CD4-positive, alpha-beta T cell treated with Interleukin-12 subunit alpha and Interleukin-12 subunit beta, for 1 hour (primary cell): ENCODE measurements around the gene DNAJB6.
"Not testable (repeated sequence)": the region's sequence is repeated elsewhere in the genome, so short reads cannot be mapped to it uniquely, and the experiment has no call there.

Source experiments
- DNase-seq: peaks from one replicate; pipeline ENCODE4 v3.0.0-alpha.2; 2020

The DNAJB6 gene

GRCh38 chr7:157445246-157445955 is 108.6 kb downstream of the DNAJB6 start:
- no peak for DNase-seq

- no peak for DNase-seq
Observed at GRCh38 chr7:157445956-157446295, 109.1 kb downstream of the DNAJB6 start.

DNA sequence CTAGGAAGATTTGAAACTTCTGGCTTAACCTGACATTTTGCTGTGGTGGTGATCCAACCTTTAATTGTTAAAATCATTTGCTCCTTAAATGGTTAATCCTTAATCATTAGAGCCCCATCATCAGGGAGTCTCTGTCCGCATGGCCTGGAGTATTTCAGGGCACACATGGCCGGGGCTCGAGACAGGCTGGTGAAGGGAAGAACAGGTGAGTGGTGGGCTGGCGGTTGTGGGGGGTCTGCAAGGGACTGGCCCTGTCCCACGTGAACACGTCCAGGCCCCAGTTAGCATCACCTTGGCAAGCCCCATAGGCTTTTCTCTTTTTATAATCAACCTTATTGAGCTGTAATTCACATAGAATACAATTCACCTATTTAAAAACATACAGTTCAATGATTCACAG is 109.5 kb downstream of the DNAJB6 start:
- no peak for DNase-seq

- not testable (repeated sequence) for DNase-seq
Observed at GRCh38 chr7:157454003-157454402, 117.2 kb downstream of the DNAJB6 start.

- no peak for DNase-seq
Observed at GRCh38 chr7:157457355-157458253, 120.8 kb downstream of the DNAJB6 start.

GRCh38 chr7:157458254-157458633 is 121.4 kb downstream of the DNAJB6 start:
- no peak for DNase-seq

- no peak for DNase-seq
Observed at GRCh38 chr7:157459966-157460365, 123.2 kb downstream of the DNAJB6 start.

DNA sequence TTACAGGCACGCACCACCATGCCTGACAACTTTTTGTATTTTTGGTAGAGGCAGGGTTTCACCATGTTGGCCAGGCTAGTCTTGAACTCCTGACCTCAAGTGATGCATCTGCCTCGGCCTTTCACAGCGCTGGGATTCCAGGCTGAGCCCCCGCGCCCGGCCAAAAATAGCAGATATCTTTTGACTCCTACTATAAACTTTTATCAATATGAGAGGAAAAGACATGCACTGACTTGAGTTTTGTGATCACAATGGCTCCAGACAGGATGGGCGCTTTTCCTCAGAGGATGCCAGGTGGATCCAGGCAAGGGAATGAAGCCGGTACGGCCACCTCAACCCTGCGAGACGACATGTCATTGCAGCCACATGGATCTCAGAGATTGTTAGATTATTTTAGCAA is 123.9 kb downstream of the DNAJB6 start:
- DNase-seq, result no peak

DNA sequence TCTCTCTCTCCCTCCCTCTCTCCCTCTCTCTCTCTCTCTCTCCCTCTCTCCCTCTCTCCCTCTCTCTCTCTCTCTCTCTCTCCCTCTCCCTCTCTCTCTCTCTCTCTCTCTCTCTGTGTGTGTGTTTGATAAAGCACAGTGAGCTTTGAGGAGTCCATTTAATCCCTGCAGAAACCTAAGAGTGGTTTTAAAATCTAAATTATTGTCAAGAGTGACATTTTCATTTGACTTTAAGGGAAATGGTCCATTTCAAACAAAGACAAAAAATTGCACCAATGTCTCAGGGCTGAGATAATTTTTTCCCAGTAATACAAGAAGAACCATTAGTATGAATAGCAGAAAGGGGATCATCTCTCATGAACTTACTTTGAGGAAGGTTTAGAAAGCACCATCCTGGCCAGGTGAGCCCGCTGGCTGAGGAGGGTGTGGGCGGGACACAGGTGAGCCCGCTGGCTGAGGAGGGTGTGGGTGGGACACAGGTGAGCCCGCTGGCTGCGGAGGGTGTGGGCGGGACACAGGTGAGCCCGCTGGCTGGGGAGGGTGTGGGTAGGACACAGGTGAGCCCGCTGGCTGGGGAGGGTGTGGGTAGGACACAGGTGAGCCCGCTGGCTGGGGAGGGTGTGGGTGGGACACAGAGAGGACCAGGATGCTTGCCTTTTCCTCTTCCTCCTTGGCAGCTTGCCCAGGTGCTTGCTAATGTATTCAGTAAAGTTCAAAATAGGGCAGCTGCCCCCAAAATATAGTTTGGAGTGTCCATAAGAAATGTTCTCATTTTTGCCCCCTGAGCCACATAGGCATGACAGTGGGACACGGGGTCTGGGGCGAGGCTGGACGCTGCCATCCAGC is 125.0 kb downstream of the DNAJB6 start:
- no peak for DNase-seq

DNA sequence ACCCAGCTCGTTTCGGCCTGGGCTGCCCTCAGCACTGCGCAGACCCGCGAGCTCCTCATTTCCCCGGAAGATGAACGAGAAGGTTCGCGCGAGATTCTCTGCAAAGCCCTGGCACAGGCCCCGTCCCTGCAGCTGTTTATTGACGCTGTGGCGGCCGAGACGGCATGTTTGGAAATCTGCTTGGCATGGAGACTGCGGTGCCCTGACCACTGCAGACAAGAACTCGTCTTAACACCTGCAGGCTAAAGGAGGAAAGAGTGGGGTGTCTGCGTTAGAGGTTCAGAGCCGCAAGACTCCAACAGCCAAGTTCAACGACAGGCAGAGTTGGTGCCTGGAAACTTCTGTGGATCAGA is 125.6 kb downstream of the DNAJB6 start:
- DNase-seq, result no peak

GRCh38 chr7:157462840-157463239 is 126.0 kb downstream of the DNAJB6 start:
- no peak for DNase-seq

DNA sequence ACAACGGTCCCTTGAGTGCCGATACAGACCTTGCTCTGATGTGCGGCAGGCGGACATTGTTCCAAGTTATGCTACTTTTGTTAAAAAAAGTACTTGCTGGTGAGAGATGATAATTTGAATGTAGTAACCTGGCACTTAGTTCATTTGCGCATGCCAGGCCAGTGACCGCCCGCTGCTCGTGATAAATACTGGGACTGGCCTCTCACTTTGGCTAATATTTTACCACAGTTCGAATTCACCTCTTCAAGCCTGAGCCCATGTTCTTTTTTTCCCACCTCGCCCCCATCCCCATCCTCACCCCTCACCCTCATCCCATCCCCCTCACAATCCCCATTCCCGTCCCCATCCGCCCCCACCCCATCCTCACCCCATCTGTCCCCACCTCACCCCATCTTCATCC is 126.4 kb downstream of the DNAJB6 start:
- DNase-seq, result no peak

DNA sequence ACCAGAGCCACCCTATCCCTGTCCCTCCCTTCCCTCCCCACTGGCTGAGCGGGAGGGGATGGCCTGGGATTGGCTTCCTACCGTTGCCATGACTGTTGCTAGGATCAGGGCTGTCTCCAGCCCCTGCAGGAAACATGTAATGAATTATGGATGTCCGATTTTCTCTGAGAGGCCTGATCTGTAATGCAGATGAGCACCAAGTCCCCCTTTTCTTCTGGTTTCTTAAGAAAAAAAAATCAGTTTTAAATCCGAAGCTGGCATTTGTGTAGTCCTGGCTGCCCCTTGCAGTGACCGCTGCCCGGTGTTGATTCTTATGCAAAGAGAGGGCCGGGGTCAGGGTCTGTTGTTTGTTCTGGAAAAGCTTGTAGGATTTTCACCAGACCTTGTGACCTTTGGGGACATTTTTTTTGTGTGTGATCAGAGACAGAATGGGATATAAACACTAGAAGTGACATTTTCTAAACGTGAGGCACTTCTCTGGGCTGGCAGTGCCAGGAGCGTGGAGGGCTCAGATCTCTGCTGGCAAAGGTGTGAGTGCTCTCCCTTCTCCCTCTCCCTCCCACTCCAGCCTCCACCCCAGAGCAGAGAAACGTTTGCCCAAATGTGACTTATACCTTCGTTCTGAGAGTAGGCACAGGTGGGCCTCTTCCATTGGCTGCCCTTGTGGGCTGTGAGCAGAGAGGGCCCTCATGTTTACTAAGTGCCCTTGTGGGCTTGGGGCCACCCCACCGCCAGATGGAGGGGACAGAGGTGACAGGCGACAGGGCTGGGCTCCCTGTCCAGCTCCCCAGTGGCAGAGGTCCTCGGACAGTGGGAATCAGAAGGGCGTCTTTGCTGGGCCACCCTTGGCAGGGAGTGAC is 127.5 kb downstream of the DNAJB6 start:
- no peak for DNase-seq

DNA sequence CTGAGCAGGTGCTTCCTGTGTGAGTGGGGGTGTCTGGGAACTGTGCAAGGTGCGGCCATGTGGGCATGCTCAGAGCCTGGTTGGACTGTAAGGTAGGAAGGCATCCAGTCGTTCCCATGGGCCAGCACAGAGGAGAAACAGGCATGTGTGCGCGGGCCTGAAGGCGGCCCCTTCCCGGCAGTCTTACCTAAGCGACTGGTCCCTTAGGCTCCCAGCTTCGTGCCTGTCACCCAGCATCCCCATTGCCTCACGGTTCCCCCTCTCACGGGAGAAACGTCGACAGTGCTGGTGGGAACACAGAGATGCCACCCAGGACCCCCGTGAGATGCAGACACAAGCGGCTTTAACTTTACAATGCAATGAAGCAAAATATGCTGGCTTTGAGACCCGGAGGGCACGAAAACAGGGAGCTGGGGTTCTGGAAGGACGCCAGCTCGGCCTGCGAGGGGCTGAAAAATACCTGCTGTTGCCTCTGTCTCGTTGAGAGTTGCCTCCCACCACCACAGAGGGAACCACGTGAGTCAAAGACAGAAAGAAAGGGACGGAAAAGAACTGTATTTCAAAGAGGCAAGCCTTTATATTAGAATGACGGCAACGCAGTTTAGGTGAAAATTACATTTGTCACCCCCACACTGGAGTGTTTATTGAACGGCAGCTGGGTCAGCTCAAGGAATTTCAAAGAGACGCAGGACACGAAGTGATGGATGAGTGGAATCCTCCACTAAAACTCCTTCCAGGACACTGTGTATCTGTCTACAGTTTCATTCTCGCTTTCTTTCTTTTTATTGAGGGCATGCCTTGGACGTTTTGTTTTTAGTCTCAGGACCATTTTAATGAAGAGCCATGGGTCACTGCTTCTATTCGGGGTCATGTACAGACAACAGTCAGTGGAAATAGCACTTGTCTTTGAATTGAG is 128.4 kb downstream of the DNAJB6 start:
- no peak for DNase-seq

DNA sequence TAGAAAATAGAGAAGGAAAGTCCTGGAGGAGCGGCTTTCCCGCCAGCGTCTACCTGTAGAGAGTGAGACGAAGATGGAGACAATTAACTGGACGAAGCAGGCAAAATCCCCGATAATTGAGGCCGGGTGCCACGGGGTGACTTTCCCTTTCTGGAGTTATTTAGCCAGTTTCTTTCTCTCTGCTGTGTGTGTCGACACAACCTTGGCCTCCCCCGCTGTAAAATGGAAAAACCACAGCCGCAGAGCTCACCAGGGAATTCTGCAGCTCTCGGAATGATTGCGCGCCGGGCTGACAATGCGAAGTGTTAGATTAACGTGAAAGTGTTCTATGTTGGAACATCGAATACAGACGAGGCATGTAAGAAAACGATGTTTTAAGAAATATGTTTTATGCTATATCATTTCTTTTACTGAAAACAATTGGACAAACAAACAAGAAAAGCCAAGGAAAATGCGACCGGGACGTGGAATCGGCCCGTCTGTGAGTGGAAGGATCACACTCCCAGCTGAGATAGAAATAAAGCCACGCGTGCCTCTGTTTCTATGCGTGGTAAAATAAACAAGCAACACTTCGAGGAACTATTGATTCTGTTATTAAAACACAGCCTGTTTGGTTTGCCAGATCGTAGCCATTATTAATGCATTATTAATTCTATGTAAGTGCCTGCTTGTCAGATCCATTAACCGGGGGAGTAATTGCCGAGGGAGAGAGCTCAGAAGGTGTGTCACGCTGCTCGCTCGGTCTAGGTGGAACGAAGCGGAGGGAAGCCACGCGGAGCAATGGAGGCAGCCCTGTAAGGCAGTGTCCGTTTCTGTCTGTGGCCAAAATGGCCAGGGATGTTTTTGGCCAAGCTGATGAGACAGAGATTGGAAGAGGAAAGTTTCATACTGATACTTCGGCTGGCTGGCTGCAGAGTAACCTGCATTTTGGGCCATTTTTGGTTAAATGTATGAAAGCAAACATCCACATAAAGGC is 129.4 kb downstream of the DNAJB6 start:
- no peak for DNase-seq

DNA sequence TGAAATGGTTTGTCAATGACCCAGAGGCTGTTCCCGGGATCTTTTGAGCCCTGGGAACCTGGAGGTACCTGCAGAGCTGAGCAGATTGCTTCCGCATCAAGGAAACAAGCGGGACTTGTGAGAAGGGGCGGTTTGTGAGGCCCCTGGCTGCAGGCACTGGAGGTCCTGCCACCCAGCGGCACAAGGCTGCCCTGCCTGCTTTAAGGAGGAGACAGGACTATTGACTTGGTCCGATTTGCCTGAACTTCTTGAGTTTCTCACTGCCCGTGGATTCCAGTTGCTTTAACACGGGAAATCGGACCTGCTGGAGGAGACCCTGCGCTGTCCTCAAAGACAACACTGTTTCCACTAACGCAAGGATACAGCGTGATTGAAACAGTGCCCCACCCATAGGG is 130.1 kb downstream of the DNAJB6 start:
- no peak for DNase-seq
